Effector memory CD4-positive, alpha-beta T cell (primary cell): ENCODE data around the gene CCDC116.
A peak's percentile ranks its signal among the peaks of the same experiment; 100 is the strongest.
"Not testable (repeated sequence)": the region's sequence is repeated elsewhere in the genome, so short reads cannot be mapped to it uniquely, and the experiment has no call there.

Experiments used
- DNase-seq, 3 donors: peaks; one replicate each; pipeline ENCODE4 v3.0.0-alpha.2; 2020
- H3K27ac ChIP-seq: 2 replicates; pipeline ENCODE4 v1.7.0; 2013; ENCODE audit warnings: mild to moderate bottlenecking, low read length, moderate library complexity; ENCODE audit not compliant: insufficient read depth, poor library complexity, severe bottlenecking
- H3K27me3 ChIP-seq: replicated peaks from 2 replicates; pipeline ENCODE4 v1.7.0; 2013; ENCODE audit warnings: mild to moderate bottlenecking, low read length; ENCODE audit not compliant: insufficient read depth, control insufficient read depth, poor library complexity, severe bottlenecking
- H3K36me3 ChIP-seq: 2 replicates; pipeline ENCODE4 v1.7.0; 2013; ENCODE audit warnings: mild to moderate bottlenecking, low read length, moderate library complexity; ENCODE audit not compliant: control insufficient read depth, insufficient read depth
- H3K4me1 ChIP-seq: 2 replicates; pipeline ENCODE4 v1.7.0; 2013; ENCODE audit warnings: low read length, mild to moderate bottlenecking; ENCODE audit not compliant: control insufficient read depth, insufficient read depth, poor library complexity, severe bottlenecking
- H3K4me3 ChIP-seq: 2 replicates; pipeline ENCODE4 v1.7.0; 2013; ENCODE audit warnings: low read length, low read depth, mild to moderate bottlenecking; ENCODE audit not compliant: insufficient read depth, poor library complexity, severe bottlenecking
- H3K9me3 ChIP-seq: 2 replicates; pipeline ENCODE4 v1.7.0; 2013; ENCODE audit warnings: mild to moderate bottlenecking, low read length, moderate library complexity; ENCODE audit not compliant: control insufficient read depth

Gene CCDC116

GRCh38 chr22:21666786-21667185 lies 34.2 kb downstream of the CCDC116 start:
- H3K27ac ChIP-seq = no peak overlapping the region

GRCh38 chr22:21669026-21669425 lies 36.5 kb downstream of the CCDC116 start:
- no peak for DNase-seq
- no peak overlapping the region for H3K27ac ChIP-seq
- H3K27me3 ChIP-seq = no peaks in the 10 kb centered on the region
- peaks cover 38% of the 10 kb centered on the region for H3K36me3 ChIP-seq
- H3K4me3 ChIP-seq = no peak overlapping the region
- H3K9me3 ChIP-seq = no peaks in the 10 kb centered on the region
- peaks cover 4% of the 10 kb centered on the region for H3K4me1 ChIP-seq

More at GRCh38 chr22:21666786-21667185, 34.2 kb downstream of the CCDC116 start:
- Histone ChIP-seq H3K4me3 (peak overlapping the region; percentile 79), H3K36me3 (peaks cover 16% of the 10 kb centered on the region), H3K9me3 (no peaks in the 10 kb centered on the region), H3K27me3 (no peaks in the 10 kb centered on the region), H3K4me1 (peaks cover 4% of the 10 kb centered on the region)
- no peak for DNase-seq

GRCh38 chr22:21672107-21672629 lies 39.6 kb downstream of the CCDC116 start:
- DNase-seq = no peak
- Histone ChIP-seq H3K27ac (no peak overlapping the region), H3K27me3 (no peaks in the 10 kb centered on the region), H3K9me3 (no peaks in the 10 kb centered on the region), H3K36me3 (peaks cover 57% of the 10 kb centered on the region), H3K4me1 (no peaks in the 10 kb centered on the region), H3K4me3 (no peak overlapping the region)

- Histone ChIP-seq H3K9me3 (no peaks in the 10 kb centered on the region), H3K27me3 (no peaks in the 10 kb centered on the region), H3K4me1 (no peaks in the 10 kb centered on the region), H3K4me3 (no peak overlapping the region), H3K27ac (no peak overlapping the region), H3K36me3 (peaks cover 57% of the 10 kb centered on the region)
- DNase-seq = no peak
These were observed 41.2 kb downstream of the CCDC116 start for GRCh38 chr22:21673534-21674321.

GRCh38 chr22:21674638-21675245 lies 42.2 kb downstream of the CCDC116 start:
- Histone ChIP-seq H3K4me3 (no peak overlapping the region), H3K27ac (no peak overlapping the region), H3K4me1 (no peaks in the 10 kb centered on the region), H3K36me3 (peaks cover 57% of the 10 kb centered on the region), H3K9me3 (no peaks in the 10 kb centered on the region), H3K27me3 (no peaks in the 10 kb centered on the region)
- no peak for DNase-seq

- Histone ChIP-seq H3K9me3 (no peaks in the 10 kb centered on the region), H3K4me1 (no peaks in the 10 kb centered on the region), H3K27me3 (no peaks in the 10 kb centered on the region), H3K36me3 (peaks cover 54% of the 10 kb centered on the region), H3K27ac (no peak overlapping the region), H3K4me3 (no peak overlapping the region)
- no peak for DNase-seq
These were observed 45.3 kb downstream of the CCDC116 start for GRCh38 chr22:21677606-21678443.

- not testable (repeated sequence) for H3K4me3 ChIP-seq, H3K27me3 ChIP-seq, DNase-seq, H3K9me3 ChIP-seq, H3K27ac ChIP-seq, H3K4me1 ChIP-seq
- peaks cover 53% of the 10 kb centered on the region for H3K36me3 ChIP-seq
These were observed 46.3 kb downstream of the CCDC116 start for GRCh38 chr22:21678842-21679241.

GRCh38 chr22:21679383-21679782 lies 46.8 kb downstream of the CCDC116 start:
- no peak overlapping the region for H3K27ac ChIP-seq
- no peaks in the 10 kb centered on the region for H3K9me3 ChIP-seq
- peaks cover 49% of the 10 kb centered on the region for H3K36me3 ChIP-seq
- H3K27me3 ChIP-seq = no peaks in the 10 kb centered on the region
- no peaks in the 10 kb centered on the region for H3K4me1 ChIP-seq
- DNase-seq = no peak
- H3K4me3 ChIP-seq = no peak overlapping the region

GRCh38 chr22:21680830-21681565 lies 48.4 kb downstream of the CCDC116 start:
- Histone ChIP-seq H3K9me3 (no peaks in the 10 kb centered on the region), H3K36me3 (peaks cover 49% of the 10 kb centered on the region), H3K4me3 (no peak overlapping the region), H3K27ac (no peak overlapping the region), H3K4me1 (no peaks in the 10 kb centered on the region), H3K27me3 (no peaks in the 10 kb centered on the region)
- no peak for DNase-seq
